GM12892 (cell line): ENCODE results near the gene LY6G5B.

Experiments used
- POLR2A ChIP-seq: IDR thresholded peaks from 2 replicates; pipeline ENCODE4 v1.6.1; 2011; ENCODE audit warnings: low read depth, low read length, control low read depth
- POLR2AphosphoS5 ChIP-seq: IDR thresholded peaks from 2 replicates; pipeline ENCODE4 v1.6.1; 2011; ENCODE audit warnings: low read depth, low read length, control low read depth

DNA sequence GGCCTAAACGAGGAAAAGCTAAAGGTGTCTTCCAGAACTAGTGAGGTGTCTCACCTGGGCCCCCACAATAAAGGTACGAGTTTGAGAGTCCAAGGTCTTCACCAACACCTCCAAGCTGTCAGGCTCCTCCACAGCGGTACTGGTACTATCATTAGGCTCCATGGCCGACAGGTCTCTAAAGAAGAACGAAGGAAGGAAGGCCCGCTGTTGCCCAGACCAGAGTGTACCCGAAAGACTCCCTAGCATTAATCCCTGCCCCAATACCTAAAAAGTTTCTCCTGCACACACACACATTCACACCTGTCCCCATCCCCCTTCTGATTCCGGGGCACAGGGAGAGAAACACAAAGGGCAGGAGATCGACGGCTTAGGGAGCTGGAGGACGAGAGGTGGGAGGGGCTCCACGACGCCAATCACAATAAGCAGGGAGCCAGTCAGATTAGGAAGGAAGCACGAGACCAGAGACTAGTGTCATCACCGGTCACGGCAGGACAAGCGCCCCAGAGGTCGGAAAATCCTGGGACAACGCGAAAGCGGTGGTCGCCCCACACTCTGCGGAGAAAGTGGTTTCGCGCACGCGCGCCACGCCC is 18.1 kb upstream of the LY6G5B start:
- TF ChIP-seq POLR2A (no peak), POLR2AphosphoS5 (no peak)
